ENCODE results near the gene ZNF687.

- TF ChIP-seq CTCF (IDR thresholded peaks at IDR 0.05) (no peak), POLR2A (IDR thresholded peaks at IDR 0.05; ENCODE audit: low read length) (no peak), JUNB (IDR thresholded peaks at IDR 0.05) (no peak), SREBF2 (IDR thresholded peaks at IDR 0.05) (no peak), ESRRA (IDR thresholded peaks at IDR 0.05; ENCODE audit: borderline replicate concordance, low read length) (no peak), USF2 (IDR thresholded peaks at IDR 0.05) (no peak), EP300 (IDR thresholded peaks at IDR 0.05) (no peak), CHD2 (IDR thresholded peaks at IDR 0.05; ENCODE audit: low read length, partially characterized antibody) (no peak), KDM5A (IDR thresholded peaks at IDR 0.05) (no peak), RFX5 (IDR thresholded peaks at IDR 0.05) (no peak), MAFK (IDR thresholded peaks at IDR 0.05; ENCODE audit: partially characterized antibody) (no peak), RNF2 (IDR thresholded peaks at IDR 0.05; ENCODE audit: borderline replicate concordance, low read depth) (no peak)
- TF ChIP-seq, protein P1, sequence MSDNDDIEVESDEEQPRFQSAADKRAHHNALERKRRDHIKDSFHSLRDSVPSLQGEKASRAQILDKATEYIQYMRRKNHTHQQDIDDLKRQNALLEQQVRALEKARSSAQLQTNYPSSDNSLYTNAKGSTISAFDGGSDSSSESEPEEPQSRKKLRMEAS (IDR thresholded peaks at IDR 0.05): no peak
- TF ChIP-seq, protein P2, sequence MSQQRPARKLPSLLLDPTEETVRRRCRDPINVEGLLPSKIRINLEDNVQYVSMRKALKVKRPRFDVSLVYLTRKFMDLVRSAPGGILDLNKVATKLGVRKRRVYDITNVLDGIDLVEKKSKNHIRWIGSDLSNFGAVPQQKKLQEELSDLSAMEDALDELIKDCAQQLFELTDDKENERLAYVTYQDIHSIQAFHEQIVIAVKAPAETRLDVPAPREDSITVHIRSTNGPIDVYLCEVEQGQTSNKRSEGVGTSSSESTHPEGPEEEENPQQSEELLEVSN (IDR thresholded peaks at IDR 0.05; ENCODE audit: borderline replicate concordance, low read depth): no peak
Observed at GRCh38 chr1:151238467-151238739, 43.7 kb upstream of the ZNF687 start.
